GM15510 (cell line): Measurements from ENCODE around the gene MAGEF1.

ENCODE experiments used
- POLR2A ChIP-seq: IDR thresholded peaks from 3 replicates; pipeline ENCODE4 v1.6.1; 2011; ENCODE audit warnings: borderline replicate concordance; ENCODE audit not compliant: insufficient read length; ENCODE audit errors: extremely low read depth

Gene MAGEF1

GRCh38 chr3:184693011-184693975 is 18.6 kb downstream of the MAGEF1 start:
- TF ChIP-seq POLR2A, result no peak

GRCh38 chr3:184691397-184692231 is 20.2 kb downstream of the MAGEF1 start:
- no peak for TF ChIP-seq POLR2A

GRCh38 chr3:184690192-184690883 is 21.5 kb downstream of the MAGEF1 start:
- TF ChIP-seq POLR2A, result no peak

GRCh38 chr3:184688882-184689271 is 23.0 kb downstream of the MAGEF1 start:
- TF ChIP-seq POLR2A, result no peak

- TF ChIP-seq POLR2A, result no peak
Measured at GRCh38 chr3:184688251-184688881, 23.5 kb downstream of the MAGEF1 start.

- TF ChIP-seq POLR2A, result no peak
Measured at GRCh38 chr3:184687363-184688015, 24.4 kb downstream of the MAGEF1 start.

- no peak for TF ChIP-seq POLR2A
Measured at GRCh38 chr3:184685646-184686045, 26.2 kb downstream of the MAGEF1 start.

GRCh38 chr3:184685055-184685454 is 26.8 kb downstream of the MAGEF1 start:
- TF ChIP-seq POLR2A, result no peak

- TF ChIP-seq POLR2A, result no peak
Measured at GRCh38 chr3:184683900-184684560, 27.8 kb downstream of the MAGEF1 start.

GRCh38 chr3:184683234-184683633 is 28.6 kb downstream of the MAGEF1 start:
- no peak for TF ChIP-seq POLR2A

- TF ChIP-seq POLR2A, result no peak
Measured at GRCh38 chr3:184682671-184683070, 29.2 kb downstream of the MAGEF1 start.

- no peak for TF ChIP-seq POLR2A
Measured at GRCh38 chr3:184680385-184681345, 31.2 kb downstream of the MAGEF1 start.
